AG04450 (cell line): ENCODE data around the gene BRMS1L. TPM values are rescaled to one million over a fixed set of nuclear protein-coding genes. Genes with fewer than 3 reads are reported as not detected.

ENCODE experiments used
- CTCF ChIA-PET: fragments of 300-600, 350-600 bp; formaldehyde crosslinking; extraction: SDS; loops from one replicate; lab custom pipeline; 2022; ENCODE audit warnings: antibody characterized with exemption, inconsistent platforms; lab: Charles Lee
- POLR2A ChIA-PET: fragments of 350-600 bp; formaldehyde crosslinking; extraction: SDS; loops from one replicate; lab custom pipeline; 2021; ENCODE audit warnings: antibody characterized with exemption, inconsistent platforms; lab: Yijun Ruan, JAX
- DNase-seq: peaks from one replicate; pipeline ENCODE4 v3.0.0-alpha.2; 2011; ENCODE audit warnings: low read depth, low spot score
- H3K27ac ChIP-seq: one replicate; pipeline ENCODE4 v1.5.1; 2012; ENCODE audit warnings: low read depth, low read length, control low read depth
- H3K27me3 ChIP-seq: one replicate; pipeline ENCODE4 v1.6.0; 2012; ENCODE audit warnings: low read length; ENCODE audit not compliant: control insufficient read depth, insufficient read depth
- H3K4me3 ChIP-seq: 2 replicates; pipeline ENCODE4 v1.5.1; 2011; ENCODE audit warnings: mild to moderate bottlenecking, low read depth, low read length, control low read depth
- H3K9me3 ChIP-seq: 2 replicates; pipeline ENCODE4 v1.5.1; 2012; ENCODE audit warnings: low read length; ENCODE audit not compliant: control insufficient read depth, insufficient read depth
- CTCF ChIP-seq: IDR thresholded peaks from 2 replicates; pipeline ENCODE4 v1.5.1; 2011; ENCODE audit warnings: low read depth, low read length, control low read depth, inconsistent platforms
- polyA plus RNA-seq: library from polyadenylated mRNA; depleted of rRNA; stranded (reverse); fragments of >200 nt; gene quantifications from 2 replicates; pipeline ENCODE4 v1.2.3, GENCODE V29; 2011

Gene BRMS1L
- polyA plus RNA-seq, 1 experiment: 8.7 TPM

- TF ChIP-seq CTCF: peak; percentile 72
- ChIA-PET CTCF (interaction anchor here (0.5 to 3.0 kb wide), 21 partner anchors 9 to 1266 kb away, joined by 3 to 12 read pairs (median 3); partner anchors contain the start of genes BRMS1L and RALGAPA1), POLR2A (no interaction called here)
- Histone ChIP-seq H3K27me3 (no peaks in the 10 kb centered on the region), H3K4me3 (no peak overlapping the region), H3K27ac (no peak overlapping the region), H3K9me3 (no peaks in the 10 kb centered on the region)
- DNase-seq: no peak
Measured at GRCh38 chr14:35883677-35884293, 57.6 kb downstream of the BRMS1L start.

- H3K27ac ChIP-seq: no peak overlapping the region
- ChIA-PET CTCF (interaction anchor here (0.6 kb wide), 1 partner anchor 664 kb away, joined by 5 read pairs; no protein-coding TSS in a partner anchor), POLR2A (no interaction called here)
- H3K4me3 ChIP-seq: no peak overlapping the region
- DNase-seq: no peak
- H3K27me3 ChIP-seq: no peaks in the 10 kb centered on the region
- TF ChIP-seq CTCF: no peak
- no peaks in the 10 kb centered on the region for H3K9me3 ChIP-seq
Measured at GRCh38 chr14:35890308-35890707, 64.2 kb downstream of the BRMS1L start.

GRCh38 chr14:35895256-35895655, 69.1 kb downstream of the BRMS1L start:
- ChIA-PET POLR2A (no interaction called here), CTCF (no interaction called here)
- H3K9me3 ChIP-seq: no peaks in the 10 kb centered on the region
- no peak for DNase-seq
- H3K27me3 ChIP-seq: no peaks in the 10 kb centered on the region
- no peak for TF ChIP-seq CTCF
- H3K4me3 ChIP-seq: no peak overlapping the region
- no peak overlapping the region for H3K27ac ChIP-seq

GRCh38 chr14:35897616-35898111, 71.5 kb downstream of the BRMS1L start:
- Histone ChIP-seq H3K27ac (no peak overlapping the region), H3K9me3 (no peaks in the 10 kb centered on the region), H3K4me3 (no peak overlapping the region), H3K27me3 (no peaks in the 10 kb centered on the region)
- DNase-seq: no peak
- CTCF ChIA-PET: no interaction called here
- no peak for TF ChIP-seq CTCF
- POLR2A ChIA-PET: no interaction called here

- no peak for DNase-seq
- Histone ChIP-seq H3K9me3 (no peaks in the 10 kb centered on the region), H3K27ac (no peak overlapping the region), H3K27me3 (no peaks in the 10 kb centered on the region), H3K4me3 (no peak overlapping the region)
- TF ChIP-seq CTCF: no peak
- CTCF ChIA-PET: interaction anchor here (0.6 kb wide), 1 partner anchor 20 kb away, joined by 3 read pairs; no protein-coding TSS in a partner anchor
- POLR2A ChIA-PET: no interaction called here
Measured at GRCh38 chr14:35898217-35898775, 72.2 kb downstream of the BRMS1L start.
